ENCODE measurements around the gene PPM1M.

DNA sequence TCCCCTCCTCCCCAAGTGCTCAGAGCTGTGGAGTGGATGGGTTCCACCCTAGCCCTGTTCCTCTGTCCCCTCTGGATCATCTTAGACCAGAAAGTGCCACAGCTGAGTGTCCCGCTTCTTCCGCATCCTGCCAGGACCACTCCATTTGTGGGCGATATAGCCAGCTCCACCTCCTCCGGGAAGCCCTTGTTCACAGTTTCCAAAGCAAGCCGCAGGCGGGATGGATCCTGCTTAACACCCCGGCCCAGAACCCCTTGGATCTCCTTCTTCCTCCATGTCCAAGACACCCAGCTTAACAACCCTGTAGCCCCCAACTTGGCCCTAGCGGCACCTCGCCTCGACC lies 48.1 kb upstream of the PPM1M start:
- no peak for TF ChIP-seq POLR2A (IDR thresholded peaks at IDR 0.05)
- TF ChIP-seq, protein P1, sequence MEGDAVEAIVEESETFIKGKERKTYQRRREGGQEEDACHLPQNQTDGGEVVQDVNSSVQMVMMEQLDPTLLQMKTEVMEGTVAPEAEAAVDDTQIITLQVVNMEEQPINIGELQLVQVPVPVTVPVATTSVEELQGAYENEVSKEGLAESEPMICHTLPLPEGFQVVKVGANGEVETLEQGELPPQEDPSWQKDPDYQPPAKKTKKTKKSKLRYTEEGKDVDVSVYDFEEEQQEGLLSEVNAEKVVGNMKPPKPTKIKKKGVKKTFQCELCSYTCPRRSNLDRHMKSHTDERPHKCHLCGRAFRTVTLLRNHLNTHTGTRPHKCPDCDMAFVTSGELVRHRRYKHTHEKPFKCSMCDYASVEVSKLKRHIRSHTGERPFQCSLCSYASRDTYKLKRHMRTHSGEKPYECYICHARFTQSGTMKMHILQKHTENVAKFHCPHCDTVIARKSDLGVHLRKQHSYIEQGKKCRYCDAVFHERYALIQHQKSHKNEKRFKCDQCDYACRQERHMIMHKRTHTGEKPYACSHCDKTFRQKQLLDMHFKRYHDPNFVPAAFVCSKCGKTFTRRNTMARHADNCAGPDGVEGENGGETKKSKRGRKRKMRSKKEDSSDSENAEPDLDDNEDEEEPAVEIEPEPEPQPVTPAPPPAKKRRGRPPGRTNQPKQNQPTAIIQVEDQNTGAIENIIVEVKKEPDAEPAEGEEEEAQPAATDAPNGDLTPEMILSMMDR (IDR thresholded peaks at IDR 0.05): no peak

Data from right lobe of liver (tissue), 4 donors.